Loucy (cell line): Measurements from ENCODE around the gene PTPRN2.

Experiments used
- H2AFZ ChIP-seq: fragments of 200-600 bp; sonication (generic); 2 replicates; pipeline ENCODE4 v1.6.0; 2016; ENCODE audit warnings: antibody characterized with exemption, mild to moderate bottlenecking, low read length, moderate library complexity
- H3F3A ChIP-seq: fragments of 200-600 bp; 2 replicates; pipeline ENCODE4 v1.6.0; 2016; ENCODE audit warnings: antibody characterized with exemption, low read depth, mild to moderate bottlenecking
- H3K27me3 ChIP-seq: fragments of 200-600 bp; sonication (generic); 2 replicates; pipeline ENCODE4 v1.6.1; 2014; ENCODE audit warnings: low read length, mild to moderate bottlenecking; ENCODE audit not compliant: insufficient read depth, poor library complexity, severe bottlenecking
- H3K36me3 ChIP-seq: fragments of 200-600 bp; sonication (generic); 2 replicates; pipeline ENCODE4 v1.6.1; 2016; ENCODE audit warnings: low read length; ENCODE audit not compliant: insufficient read depth
- H3K4me1 ChIP-seq: fragments of 200-600 bp; sonication (generic); 2 replicates; pipeline ENCODE4 v1.5.1; 2014; ENCODE audit warnings: low read length, mild to moderate bottlenecking; ENCODE audit not compliant: insufficient read depth, poor library complexity, severe bottlenecking
- H3K4me2 ChIP-seq: fragments of 200-600 bp; sonication (generic); 2 replicates; pipeline ENCODE4 v1.6.0; 2014; ENCODE audit warnings: antibody characterized with exemption, low read length, low read depth, mild to moderate bottlenecking; ENCODE audit not compliant: poor library complexity, severe bottlenecking
- H3K4me3 ChIP-seq: fragments of 200-600 bp; sonication (generic); 2 replicates; pipeline ENCODE4 v1.5.1; 2014; ENCODE audit warnings: low read length, mild to moderate bottlenecking, mixed read lengths; ENCODE audit not compliant: poor library complexity, severe bottlenecking
- H3K79me2 ChIP-seq: fragments of 200-600 bp; sonication (generic); 2 replicates; pipeline ENCODE4 v1.6.1; 2014; ENCODE audit warnings: low read length; ENCODE audit not compliant: insufficient read depth
- H3K9ac ChIP-seq: fragments of 200-600 bp; sonication (generic); 2 replicates; pipeline ENCODE4 v1.6.0; 2014; ENCODE audit warnings: mild to moderate bottlenecking, low read depth, low read length, moderate library complexity; ENCODE audit not compliant: poor library complexity, severe bottlenecking
- H3K9me2 ChIP-seq: fragments of 200-600 bp; sonication (generic); replicated peaks from 2 replicates; pipeline ENCODE4 v1.6.1; 2016; ENCODE audit warnings: low read depth, low read length, mixed read lengths
- H3K9me3 ChIP-seq: fragments of 200-600 bp; sonication (generic); 2 replicates; pipeline ENCODE4 v1.6.1; 2014; ENCODE audit warnings: mild to moderate bottlenecking, antibody characterized with exemption, low read length, low read depth; ENCODE audit not compliant: insufficient read depth
- H4K20me1 ChIP-seq: fragments of 200-600 bp; sonication (generic); 2 replicates; pipeline ENCODE4 v1.6.0; 2014; ENCODE audit warnings: antibody characterized with exemption, low read length, mild to moderate bottlenecking; ENCODE audit not compliant: insufficient read depth, poor library complexity, severe bottlenecking
- CTCF ChIP-seq: fragments of 200-600 bp; sonication (generic); conservative IDR thresholded peaks from 2 replicates; pipeline ENCODE4 v1.5.1; 2014; ENCODE audit warnings: mild to moderate bottlenecking, antibody characterized with exemption, low read length
- EZH2phosphoT487 ChIP-seq: fragments of 200-600 bp; IDR thresholded peaks from 2 replicates; pipeline ENCODE4 v1.6.1; 2018; ENCODE audit warnings: antibody characterized with exemption, mild to moderate bottlenecking, moderate library complexity, borderline replicate concordance

PTPRN2 gene

GRCh38 chr7:157993406-157994105 is 594.1 kb downstream of the PTPRN2 start:
- Histone ChIP-seq H3K4me3 (no peak overlapping the region), H3K4me2 (no peak overlapping the region), H3K79me2 (no peaks in the 10 kb centered on the region), H3K9me3 (peaks cover 5% of the 10 kb centered on the region; the same call in 1 of the 2 replicates), H2AFZ (no peak overlapping the region), H3K9ac (no peak overlapping the region), H3F3A (no peaks in the 10 kb centered on the region), H3K9me2 (no peaks in the 10 kb centered on the region), H3K36me3 (no peaks in the 10 kb centered on the region), H3K4me1 (no peaks in the 10 kb centered on the region), H4K20me1 (no peaks in the 10 kb centered on the region), H3K27me3 (no peaks in the 10 kb centered on the region)
- TF ChIP-seq EZH2phosphoT487: no peak
- TF ChIP-seq CTCF: no peak

GRCh38 chr7:157992511-157993160 is 595.0 kb downstream of the PTPRN2 start:
- H3K36me3 ChIP-seq: no peaks in the 10 kb centered on the region
- H3K9me3 ChIP-seq: peaks cover 5% of the 10 kb centered on the region; the same call in 1 of the 2 replicates
- no peak overlapping the region for H3K4me2 ChIP-seq
- TF ChIP-seq CTCF (no peak), EZH2phosphoT487 (no peak)
- H3K27me3 ChIP-seq: no peaks in the 10 kb centered on the region
- H3K79me2 ChIP-seq: no peaks in the 10 kb centered on the region
- H3K4me1 ChIP-seq: no peaks in the 10 kb centered on the region
- H4K20me1 ChIP-seq: no peaks in the 10 kb centered on the region
- H3K9ac ChIP-seq: no peak overlapping the region
- H2AFZ ChIP-seq: no peak overlapping the region
- no peaks in the 10 kb centered on the region for H3K9me2 ChIP-seq
- no peak overlapping the region for H3K4me3 ChIP-seq
- no peaks in the 10 kb centered on the region for H3F3A ChIP-seq

- H4K20me1 ChIP-seq: no peaks in the 10 kb centered on the region
- H3K9ac ChIP-seq: no peak overlapping the region
- H3K79me2 ChIP-seq: no peaks in the 10 kb centered on the region
- H3F3A ChIP-seq: no peaks in the 10 kb centered on the region
- H3K27me3 ChIP-seq: no peaks in the 10 kb centered on the region
- H3K36me3 ChIP-seq: no peaks in the 10 kb centered on the region
- H2AFZ ChIP-seq: no peak overlapping the region
- TF ChIP-seq CTCF (no peak), EZH2phosphoT487 (no peak)
- no peaks in the 10 kb centered on the region for H3K9me2 ChIP-seq
- H3K4me1 ChIP-seq: no peaks in the 10 kb centered on the region
- no peak overlapping the region for H3K4me2 ChIP-seq
- peaks cover 5% of the 10 kb centered on the region; the same call in 1 of the 2 replicates for H3K9me3 ChIP-seq
- no peak overlapping the region for H3K4me3 ChIP-seq
Measured at GRCh38 chr7:157991761-157992160, 595.9 kb downstream of the PTPRN2 start.
